Posterior cingulate gyrus (tissue), 11 donors: ENCODE measurements around the gene TMIGD1.

ENCODE experiments used
- DNase-seq, 10 donors: peaks; one replicate each; pipeline versions ENCODE4 v3.0.0 to v3.0.0-alpha.2; 2020 to 2021; ENCODE audit warnings: mixed read lengths in 3 of 10
- intact Hi-C: fragments of 100-400 bp; cut with DNase I; formaldehyde crosslinking; loops from one replicate; pipeline ENCODE4 v1.15.1; 2023

TMIGD1 gene

GRCh38 chr17:30296499-30297080, 37.3 kb downstream of the TMIGD1 start:
- intact Hi-C loops, result no loop called here
- DNase-seq, result no peak

GRCh38 chr17:30292286-30292858, 41.5 kb downstream of the TMIGD1 start:
- intact Hi-C loops, result loop anchor here (5.0 kb wide), 1 partner anchor 85 kb away; the partner anchor contains the start of gene CPD
- DNase-seq, result peak in 1 of 10 donors; percentile 3

- intact Hi-C loops, result loop anchor here (5.0 kb wide), 1 partner anchor 86 kb away; the partner anchor contains the start of gene CPD
- peak; percentile 69 to 96 (median 76) for DNase-seq
Observed at GRCh38 chr17:30291543-30292285, 42.1 kb downstream of the TMIGD1 start, which contains the start of gene BLMH. Gene BLMH, minus strand, starts transcription at chr17:30291944. Its CDS starts 125 bp downstream, at chr17:30291819.

DNA sequence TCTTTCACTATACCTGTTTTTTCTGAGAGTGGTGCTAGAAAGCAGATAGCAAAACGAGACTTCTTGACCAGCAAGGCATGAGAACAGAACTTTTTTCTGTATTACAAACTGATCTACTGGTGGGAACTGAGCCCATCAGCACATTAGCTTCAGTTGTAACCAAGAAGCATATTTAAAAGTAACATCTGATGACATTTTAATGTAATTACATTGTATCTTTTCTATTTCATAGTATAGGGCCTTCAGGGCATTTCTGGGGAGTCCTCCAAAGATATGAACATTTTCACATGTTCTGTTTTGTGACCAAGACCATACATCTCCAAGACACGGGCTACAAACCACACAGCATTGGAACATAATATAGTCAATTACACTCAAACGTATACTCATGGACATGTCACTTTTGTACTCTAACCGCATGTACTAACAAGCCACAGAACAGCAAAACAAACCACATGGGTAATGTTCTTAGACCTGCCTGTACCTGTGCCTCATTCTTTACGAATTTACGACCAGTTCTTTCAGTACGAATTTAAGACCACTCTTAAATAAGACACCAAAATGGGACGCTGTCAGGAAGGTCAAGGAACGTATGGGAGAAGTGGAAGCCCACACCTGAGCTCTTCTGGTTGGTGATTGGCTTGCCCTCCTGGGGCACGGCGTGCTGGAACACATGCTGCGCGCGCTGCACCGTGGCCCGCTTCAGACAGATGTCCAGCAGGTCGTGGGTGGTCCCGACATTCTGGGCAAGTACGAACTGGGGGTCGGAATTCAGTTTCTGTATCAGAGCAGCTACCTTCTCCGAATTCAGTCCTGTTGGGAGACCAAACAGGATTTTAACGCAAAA, 42.9 kb downstream of the TMIGD1 start:
- DNase-seq, result peak in 8 of 10 donors; percentile 13 to 86 (median 23)
- intact Hi-C loops, result loop anchor here (5.0 kb wide), 1 partner anchor 86 kb away; the partner anchor contains the start of gene CPD

DNA sequence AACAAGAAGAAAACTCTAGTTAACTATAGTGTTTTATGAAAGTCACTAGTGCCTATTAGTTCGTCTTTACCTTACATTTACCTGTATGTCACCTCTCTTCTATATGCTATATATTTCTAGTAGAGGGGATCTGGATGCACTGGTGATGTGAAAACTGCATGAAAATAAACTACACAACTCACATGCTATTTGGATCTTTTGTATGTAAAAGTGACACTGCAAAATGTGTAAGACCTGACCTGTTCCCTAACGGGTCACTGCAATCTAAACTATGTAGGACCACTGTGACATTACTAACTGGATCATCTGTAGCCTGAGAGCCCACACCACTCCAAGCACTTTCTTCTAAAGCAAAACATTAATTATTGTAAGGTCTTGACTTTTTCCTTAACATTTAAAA, 43.8 kb downstream of the TMIGD1 start:
- DNase-seq, result no peak
- intact Hi-C loops, result loop anchor here (5.0 kb wide), 1 partner anchor 87 kb away; the partner anchor contains the start of gene CPD

GRCh38 chr17:30279156-30279555, 54.7 kb downstream of the TMIGD1 start:
- no peak for DNase-seq
- intact Hi-C loops, result no loop called here

DNA sequence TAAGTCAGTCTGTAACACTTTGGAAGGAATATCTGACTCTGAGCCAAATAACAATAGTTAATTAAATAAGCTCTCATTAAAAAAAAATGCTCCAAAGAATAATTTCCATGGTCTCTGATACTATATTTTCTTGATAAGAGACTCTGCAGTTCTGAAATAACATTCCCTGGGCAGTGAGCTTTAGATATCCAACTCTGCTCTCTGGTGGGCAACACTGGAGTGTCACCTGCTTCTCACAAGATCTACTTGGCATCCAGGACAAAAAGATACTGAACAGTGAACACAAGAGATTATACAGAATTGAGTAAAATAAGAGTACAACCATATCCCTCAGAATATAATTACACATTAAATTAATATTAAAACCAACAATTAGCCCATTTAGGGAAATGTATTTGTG, 55.8 kb downstream of the TMIGD1 start:
- peak in 1 of 10 donors; percentile 4 for DNase-seq
- intact Hi-C loops, result loop anchor here (1.0 kb wide), 1 partner anchor 153 kb away; no protein-coding TSS in a partner anchor

GRCh38 chr17:30275911-30276310, 57.9 kb downstream of the TMIGD1 start:
- intact Hi-C loops, result no loop called here
- no peak for DNase-seq

DNA sequence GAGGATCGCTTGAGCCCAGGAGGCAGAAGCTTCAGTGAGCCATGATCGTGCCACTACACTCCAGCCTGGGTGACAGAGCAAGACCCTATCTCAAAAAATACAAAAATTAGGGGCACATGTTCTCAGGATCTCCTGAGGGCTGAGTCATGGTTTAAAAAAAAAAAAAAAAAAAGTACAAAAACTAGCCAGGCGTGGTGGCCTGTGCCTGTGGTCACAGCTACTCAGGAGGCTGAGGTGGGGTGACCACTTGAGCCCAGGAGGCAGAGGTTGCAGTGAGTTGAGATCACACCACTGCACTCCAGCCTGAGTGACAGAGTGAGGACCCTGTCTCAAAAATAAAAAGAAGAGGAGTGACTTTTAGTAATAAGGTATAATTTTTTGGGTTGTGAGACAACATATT, 59.0 kb downstream of the TMIGD1 start:
- intact Hi-C loops, result no loop called here
- DNase-seq, result no peak

DNA sequence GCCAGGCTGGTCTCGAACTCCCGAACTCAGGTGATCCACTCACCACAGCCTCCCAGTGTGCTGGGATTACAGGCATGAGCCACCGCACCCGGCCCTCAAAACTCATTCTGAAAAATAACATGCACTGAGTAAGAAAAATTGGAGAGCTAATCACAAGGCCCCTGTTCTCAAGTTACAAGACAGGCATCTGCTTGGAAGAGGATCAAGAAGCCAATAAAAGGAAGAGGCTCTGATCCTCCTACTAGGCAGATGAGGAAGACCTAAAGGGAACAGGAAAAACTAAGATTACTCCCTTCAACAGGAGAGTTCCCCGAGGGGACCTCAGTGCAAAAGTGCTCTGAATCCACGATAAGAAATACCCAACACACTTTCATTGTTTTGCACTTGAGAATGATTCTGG, 60.5 kb downstream of the TMIGD1 start:
- intact Hi-C loops, result no loop called here

GRCh38 chr17:30271102-30271501, 62.8 kb downstream of the TMIGD1 start:
- DNase-seq, result no peak
- intact Hi-C loops, result no loop called here

More for the DNA sequence above, 60.5 kb downstream of the TMIGD1 start:
- no peak for DNase-seq

DNA sequence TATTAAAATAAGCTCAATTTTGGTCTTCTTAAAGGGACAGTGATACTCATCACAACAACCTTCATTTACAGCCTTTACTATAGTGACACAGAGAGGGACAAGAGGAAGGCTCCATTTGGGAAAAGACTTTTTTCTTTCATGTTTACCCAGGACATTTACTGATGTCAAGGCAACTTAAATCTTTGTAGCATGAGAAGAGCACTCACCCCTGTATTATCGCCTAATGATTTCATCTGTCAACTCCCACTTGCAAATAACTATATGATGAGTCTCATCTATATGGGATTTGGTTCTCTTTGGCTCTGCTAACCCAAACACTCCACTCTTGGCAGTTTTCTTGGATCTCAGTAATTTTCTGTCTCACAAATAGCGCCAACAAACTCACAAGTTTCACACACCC, 66.2 kb downstream of the TMIGD1 start:
- DNase-seq, result no peak
- intact Hi-C loops, result no loop called here
